Hepatocyte (in vitro differentiated cells): ENCODE results near the gene NOSIP.

Experiments used
- EZH2 ChIP-seq: fragments of 200-600 bp; sonication (generic); IDR thresholded peaks from 2 replicates; pipeline ENCODE4 v1.6.1; 2016; ENCODE audit warnings: antibody characterized with exemption, mild to moderate bottlenecking, borderline replicate concordance
- EZH2phosphoT487 ChIP-seq: fragments of 200-600 bp; sonication (generic); IDR thresholded peaks from one replicate; pipeline ENCODE4 v1.6.1; 2018; ENCODE audit warnings: antibody characterized with exemption, mild to moderate bottlenecking, low read depth, moderate library complexity; ENCODE audit not compliant: unreplicated experiment, severe bottlenecking
- TF ChIP-seq, protein P1 (sequence below): fragments of 200-600 bp; sonication (generic); IDR thresholded peaks from 2 replicates; pipeline ENCODE4 v1.5.1; 2016; ENCODE audit warnings: antibody characterized with exemption, mild to moderate bottlenecking; ENCODE audit not compliant: poor library complexity

DNA sequence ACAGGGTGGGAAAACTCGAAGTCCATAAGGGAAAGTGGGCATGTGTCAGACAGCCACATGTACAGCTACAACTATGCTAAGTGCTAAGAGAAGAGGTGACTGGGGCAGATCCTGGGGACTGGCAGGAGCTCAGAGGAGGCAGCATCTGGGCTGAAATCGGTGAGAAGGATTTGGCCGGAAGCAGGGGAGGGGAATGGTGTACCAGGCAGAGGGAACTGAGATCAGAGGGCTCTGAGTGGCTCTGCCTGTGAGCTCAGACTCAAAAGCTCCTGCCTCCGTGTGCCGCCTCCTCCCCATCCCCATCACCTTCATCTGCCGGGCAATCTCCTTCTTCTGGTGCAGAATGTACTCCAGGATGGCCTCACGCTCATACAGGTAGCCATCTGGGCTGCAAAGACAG lies 21.8 kb downstream of the NOSIP start:
- TF ChIP-seq, protein P1, sequence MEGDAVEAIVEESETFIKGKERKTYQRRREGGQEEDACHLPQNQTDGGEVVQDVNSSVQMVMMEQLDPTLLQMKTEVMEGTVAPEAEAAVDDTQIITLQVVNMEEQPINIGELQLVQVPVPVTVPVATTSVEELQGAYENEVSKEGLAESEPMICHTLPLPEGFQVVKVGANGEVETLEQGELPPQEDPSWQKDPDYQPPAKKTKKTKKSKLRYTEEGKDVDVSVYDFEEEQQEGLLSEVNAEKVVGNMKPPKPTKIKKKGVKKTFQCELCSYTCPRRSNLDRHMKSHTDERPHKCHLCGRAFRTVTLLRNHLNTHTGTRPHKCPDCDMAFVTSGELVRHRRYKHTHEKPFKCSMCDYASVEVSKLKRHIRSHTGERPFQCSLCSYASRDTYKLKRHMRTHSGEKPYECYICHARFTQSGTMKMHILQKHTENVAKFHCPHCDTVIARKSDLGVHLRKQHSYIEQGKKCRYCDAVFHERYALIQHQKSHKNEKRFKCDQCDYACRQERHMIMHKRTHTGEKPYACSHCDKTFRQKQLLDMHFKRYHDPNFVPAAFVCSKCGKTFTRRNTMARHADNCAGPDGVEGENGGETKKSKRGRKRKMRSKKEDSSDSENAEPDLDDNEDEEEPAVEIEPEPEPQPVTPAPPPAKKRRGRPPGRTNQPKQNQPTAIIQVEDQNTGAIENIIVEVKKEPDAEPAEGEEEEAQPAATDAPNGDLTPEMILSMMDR = no peak
- TF ChIP-seq EZH2 (no peak), EZH2phosphoT487 (no peak)
